Calu3 (cell line): Measurements from ENCODE around the gene LSM10. TPM values are rescaled to one million over a fixed set of nuclear protein-coding genes. Genes with fewer than 3 reads are reported as not detected.

Source experiments
- BruUV-seq: library from RNA; stranded (reverse); fragments of 400-500 nt; replicated peaks from 2 replicates; lab custom pipeline; 2021; lab: Mats Ljungman, UMichigan
- CTCF ChIA-PET: fragments of 300-600 bp; sonication (Branson Sonifier 250); formaldehyde crosslinking; loops from one replicate; lab custom pipeline; 2022; ENCODE audit warnings: antibody characterized with exemption; lab: Charles Lee
- DNase-seq: peaks from one replicate; pipeline ENCODE4 v3.0.0; 2022
- H3K27ac Mint-ChIP-seq: one replicate; pipeline ENCODE4 v1.8.0; 2022; ENCODE audit warnings: mixed read lengths; ENCODE audit not compliant: unreplicated experiment
- H3K27me3 Mint-ChIP-seq: one replicate; pipeline ENCODE4 v1.8.0; 2022; ENCODE audit warnings: mixed read lengths; ENCODE audit not compliant: unreplicated experiment
- H3K36me3 Mint-ChIP-seq: one replicate; pipeline ENCODE4 v1.8.0; 2022; ENCODE audit warnings: mild to moderate bottlenecking, moderate library complexity, mixed read lengths; ENCODE audit not compliant: insufficient read depth, unreplicated experiment
- H3K4me1 Mint-ChIP-seq: one replicate; pipeline ENCODE4 v1.8.0; 2022; ENCODE audit warnings: mild to moderate bottlenecking, low read depth, mixed read lengths; ENCODE audit not compliant: unreplicated experiment
- H3K4me3 Mint-ChIP-seq: one replicate; pipeline ENCODE4 v1.8.0; 2022; ENCODE audit warnings: mild to moderate bottlenecking, low read depth, moderate library complexity, mixed read lengths; ENCODE audit not compliant: unreplicated experiment
- H3K9me3 Mint-ChIP-seq: one replicate; pipeline ENCODE4 v1.8.0; 2022; ENCODE audit warnings: low read depth, mixed read lengths; ENCODE audit not compliant: unreplicated experiment
- CTCF ChIP-seq: fragments of 200-600 bp; IDR thresholded peaks from one replicate; pipeline ENCODE4 v1.8.0; 2022; ENCODE audit warnings: antibody characterized with exemption; ENCODE audit not compliant: unreplicated experiment
- intact Hi-C: fragments of 100-400 bp; cut with micrococcal nuclease; formaldehyde crosslinking; loops from one replicate; pipeline ENCODE4 v1.10.0; 2022; ENCODE audit not compliant: unreplicated experiment
- total RNA-seq: library from RNA; stranded (reverse); gene quantifications from 2 replicates; pipeline ENCODE4 v1.2.3, GENCODE V29; 2022

LSM10 gene
- total RNA-seq, 1 experiment from 2014 or later = 35.2 TPM

DNA sequence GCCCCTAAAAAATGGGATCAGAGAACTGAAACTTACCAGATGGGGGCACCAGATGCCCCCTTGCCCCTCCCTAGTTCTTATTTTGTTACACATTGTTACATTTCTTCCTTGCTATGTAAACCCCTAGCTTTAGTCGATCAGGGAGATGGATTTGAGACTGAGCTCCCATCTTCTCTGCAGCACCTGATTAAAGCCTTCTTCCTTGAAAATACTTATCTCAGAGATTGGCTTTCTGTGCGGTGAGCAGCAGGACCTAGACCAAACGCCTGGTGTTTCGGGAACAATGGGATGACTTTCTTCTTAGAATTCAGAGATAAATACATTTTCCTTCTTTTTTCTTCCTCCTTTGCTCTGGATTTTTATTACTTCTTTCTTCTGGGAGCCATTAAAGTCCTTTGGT is 16.7 kb upstream of the LSM10 start:
- no peak for DNase-seq
- H3K27ac Mint-ChIP-seq = no peak overlapping the region
- BruUV-seq = no TSS peak
- peaks cover 11% of the 10 kb centered on the region for H3K4me1 Mint-ChIP-seq
- H3K27me3 Mint-ChIP-seq = no peaks in the 10 kb centered on the region
- intact Hi-C loops = no loop called here
- TF ChIP-seq CTCF = no peak
- peaks cover 4% of the 10 kb centered on the region for H3K9me3 Mint-ChIP-seq
- H3K36me3 Mint-ChIP-seq = no peaks in the 10 kb centered on the region
- no peak overlapping the region for H3K4me3 Mint-ChIP-seq
- CTCF ChIA-PET = no interaction called here

DNA sequence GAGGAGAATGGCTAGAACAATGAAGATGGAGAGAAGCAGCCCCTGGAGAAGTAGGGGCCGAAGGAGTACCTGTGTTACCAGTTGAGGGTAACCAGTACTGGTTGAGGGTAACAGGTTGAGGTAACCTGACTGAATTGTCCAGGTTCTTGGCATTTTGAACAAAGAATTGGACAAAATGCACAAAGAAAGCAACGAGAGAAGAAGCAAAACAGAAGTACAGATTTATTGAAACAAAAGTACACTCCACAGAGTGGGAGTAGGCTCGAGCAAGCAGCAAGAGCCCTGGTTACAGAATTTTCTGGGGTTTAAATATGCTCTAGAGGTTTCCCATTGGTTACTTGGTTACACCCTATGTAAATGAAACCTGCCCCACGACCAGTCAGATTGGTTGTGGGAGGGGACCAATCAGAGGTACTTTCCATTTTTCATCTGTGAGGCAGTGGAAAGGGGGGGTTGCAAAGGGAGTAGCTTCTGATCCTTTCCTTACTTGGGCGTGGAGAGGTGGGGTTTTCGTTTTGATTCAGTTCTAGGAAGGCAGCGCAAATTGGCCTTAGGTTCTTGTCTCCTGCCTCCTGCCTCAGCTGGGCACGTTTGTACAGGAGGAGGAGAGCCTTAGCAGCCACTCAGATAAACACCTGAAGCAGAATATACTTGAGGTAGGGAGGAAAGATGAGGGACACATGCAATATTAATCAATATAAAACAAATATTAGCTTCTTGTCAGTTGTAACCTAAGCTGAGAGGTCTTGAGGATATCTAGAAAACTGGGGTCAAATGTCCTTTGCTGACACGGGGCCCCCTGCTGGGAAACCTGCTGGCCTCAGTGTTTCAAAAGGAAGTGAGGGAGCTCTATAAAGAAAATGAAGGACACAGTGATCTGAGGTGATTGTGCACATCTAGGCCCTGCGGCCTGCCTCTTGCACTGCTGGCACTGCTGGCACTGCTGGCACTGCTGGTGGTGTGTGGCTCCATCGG is 14.3 kb upstream of the LSM10 start:
- TF ChIP-seq CTCF = no peak
- CTCF ChIA-PET = interaction anchor here (0.7 to 1.4 kb wide), 2 partner anchors 59 to 69 kb away, joined by 3 to 4 read pairs; no protein-coding TSS in a partner anchor
- Mint-ChIP-seq H3K36me3 (no peaks in the 10 kb centered on the region), H3K4me3 (no peak overlapping the region), H3K27ac (no peak overlapping the region), H3K27me3 (peaks cover 2% of the 10 kb centered on the region), H3K9me3 (peaks cover 4% of the 10 kb centered on the region), H3K4me1 (peaks cover 11% of the 10 kb centered on the region)
- intact Hi-C loops = no loop called here
- peak; percentile 29 for DNase-seq
- no TSS peak for BruUV-seq

GRCh38 chr1:36408479-36408878 is 10.8 kb upstream of the LSM10 start:
- CTCF ChIA-PET = no interaction called here
- intact Hi-C loops = no loop called here
- peaks cover 25% of the 10 kb centered on the region for H3K27me3 Mint-ChIP-seq
- H3K36me3 Mint-ChIP-seq = no peaks in the 10 kb centered on the region
- no peak overlapping the region for H3K27ac Mint-ChIP-seq
- DNase-seq = no peak
- peaks cover 11% of the 10 kb centered on the region for H3K4me1 Mint-ChIP-seq
- no peak overlapping the region for H3K4me3 Mint-ChIP-seq
- TF ChIP-seq CTCF = no peak
- peaks cover 4% of the 10 kb centered on the region for H3K9me3 Mint-ChIP-seq
- BruUV-seq = no TSS peak

DNA sequence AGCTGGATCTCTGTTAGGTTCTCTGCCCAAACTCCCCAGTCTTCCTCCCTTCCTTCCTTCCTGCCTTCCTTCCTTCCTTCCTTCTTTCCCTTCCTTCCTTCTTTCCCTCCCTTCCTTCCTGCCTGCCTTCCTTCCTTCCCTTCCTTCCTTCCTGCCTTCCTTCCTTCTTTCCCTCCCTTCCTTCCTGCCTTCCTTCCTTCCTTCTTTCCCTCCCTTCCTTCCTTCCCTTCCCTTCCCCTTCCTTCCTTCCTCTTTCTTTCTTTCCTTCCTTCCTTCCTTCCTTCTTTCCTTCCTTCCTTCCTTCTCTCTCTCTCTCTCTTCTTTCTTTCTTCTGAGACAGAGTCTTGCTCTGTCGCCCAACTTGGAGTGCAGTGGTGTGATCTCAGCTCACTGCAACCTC is 8.7 kb upstream of the LSM10 start:
- peaks cover 25% of the 10 kb centered on the region for H3K27me3 Mint-ChIP-seq
- no peaks in the 10 kb centered on the region for H3K36me3 Mint-ChIP-seq
- no peak overlapping the region for H3K27ac Mint-ChIP-seq
- CTCF ChIA-PET = no interaction called here
- intact Hi-C loops = no loop called here
- peaks cover 2% of the 10 kb centered on the region for H3K9me3 Mint-ChIP-seq
- no peak for DNase-seq
- no peak overlapping the region for H3K4me3 Mint-ChIP-seq
- no TSS peak for BruUV-seq
- no peak for TF ChIP-seq CTCF
- peaks cover 4% of the 10 kb centered on the region for H3K4me1 Mint-ChIP-seq
